ENCODE results near the gene AFAP1L2.

GRCh38 chr10:114385557-114385956 is 18.7 kb downstream of the AFAP1L2 start:
- TF ChIP-seq, protein P1, sequence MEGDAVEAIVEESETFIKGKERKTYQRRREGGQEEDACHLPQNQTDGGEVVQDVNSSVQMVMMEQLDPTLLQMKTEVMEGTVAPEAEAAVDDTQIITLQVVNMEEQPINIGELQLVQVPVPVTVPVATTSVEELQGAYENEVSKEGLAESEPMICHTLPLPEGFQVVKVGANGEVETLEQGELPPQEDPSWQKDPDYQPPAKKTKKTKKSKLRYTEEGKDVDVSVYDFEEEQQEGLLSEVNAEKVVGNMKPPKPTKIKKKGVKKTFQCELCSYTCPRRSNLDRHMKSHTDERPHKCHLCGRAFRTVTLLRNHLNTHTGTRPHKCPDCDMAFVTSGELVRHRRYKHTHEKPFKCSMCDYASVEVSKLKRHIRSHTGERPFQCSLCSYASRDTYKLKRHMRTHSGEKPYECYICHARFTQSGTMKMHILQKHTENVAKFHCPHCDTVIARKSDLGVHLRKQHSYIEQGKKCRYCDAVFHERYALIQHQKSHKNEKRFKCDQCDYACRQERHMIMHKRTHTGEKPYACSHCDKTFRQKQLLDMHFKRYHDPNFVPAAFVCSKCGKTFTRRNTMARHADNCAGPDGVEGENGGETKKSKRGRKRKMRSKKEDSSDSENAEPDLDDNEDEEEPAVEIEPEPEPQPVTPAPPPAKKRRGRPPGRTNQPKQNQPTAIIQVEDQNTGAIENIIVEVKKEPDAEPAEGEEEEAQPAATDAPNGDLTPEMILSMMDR (IDR thresholded peaks at IDR 0.05) = no peak
- TF ChIP-seq EZH2 (IDR thresholded peaks at IDR 0.05; ENCODE audit: borderline replicate concordance, insufficient read depth, low read depth, low read length, poor library complexity, severe bottlenecking) = no peak
